Breast epithelium (tissue), 4 donors: ENCODE results near the gene CCDC157. TPM values are rescaled to one million over a fixed set of nuclear protein-coding genes. Genes with fewer than 3 reads are reported as not detected.

Experiments used
- DNase-seq, 2 donors: peaks; one replicate each; pipeline ENCODE4 v3.0.0-alpha.2; 2019; ENCODE audit warnings: low spot score in 2 of 2
- H3K27ac ChIP-seq, 2 donors: fragments of 200-600 bp; sonication (generic) in 1 of 2; one replicate each; pipeline ENCODE4 v1.5.1; 2016 to 2019; ENCODE audit warnings: mild to moderate bottlenecking in 1 of 2
- H3K27me3 ChIP-seq, 2 donors: fragments of 200-600 bp; sonication (generic) in 1 of 2; one replicate each; pipeline versions ENCODE4 v1.5.1 to v1.6.0; 2017 to 2019; ENCODE audit warnings: control low read depth in 1 of 2, mild to moderate bottlenecking in 1 of 2
- H3K36me3 ChIP-seq: fragments of 200-600 bp; one replicate; pipeline ENCODE4 v1.5.1; 2019
- H3K4me1 ChIP-seq, 2 donors: fragments of 200-600 bp; sonication (generic); one replicate each; pipeline ENCODE4 v1.5.1; 2016 to 2019; ENCODE audit warnings: control low read depth in 1 of 2
- H3K4me3 ChIP-seq, 3 donors: fragments of 200-600 bp; sonication (generic); 1 replicate in 2 of 3; 2 replicates in 1 of 3; pipeline ENCODE4 v1.5.1; 2016 to 2019; ENCODE audit warnings: mild to moderate bottlenecking in 3 of 3, moderate library complexity in 2 of 3
- H3K9me3 ChIP-seq, 2 donors: fragments of 200-600 bp; sonication (generic) in 1 of 2; one replicate each; pipeline ENCODE4 v1.5.1; 2016 to 2019; ENCODE audit warnings: control low read depth in 1 of 2
- POLR2A ChIP-seq: fragments of 450-650 bp; IDR thresholded peaks from one replicate; pipeline ENCODE4 v1.6.1; 2016; ENCODE audit warnings: antibody characterized with exemption, mild to moderate bottlenecking, moderate library complexity
- POLR2AphosphoS5 ChIP-seq, 3 donors: sonication (generic); formaldehyde crosslinking; IDR thresholded peaks; one replicate each; pipeline ENCODE4 v1.6.1; 2017; ENCODE audit warnings: antibody characterized with exemption in 3 of 3
- intact Hi-C: fragments of 100-400 bp; cut with DNase I; formaldehyde crosslinking; loops from one replicate; pipeline ENCODE4 v1.15.1; 2023; ENCODE audit warnings: low total_unique reads
- total RNA-seq, 3 donors: library from RNA; depleted of rRNA; stranded (reverse); fragments of >200 nt; gene quantifications; one replicate each; pipeline ENCODE4 v1.1.0, GENCODE V29; 2016
- TF ChIP-seq, protein P1 (sequence below), 3 donors: fragments of 450-650 bp; IDR thresholded peaks; one replicate each; pipeline ENCODE4 v1.5.1; 2016 to 2017; ENCODE audit warnings: antibody characterized with exemption in 3 of 3, mild to moderate bottlenecking in 3 of 3, moderate library complexity in 3 of 3

The CCDC157 gene
- total RNA-seq, 3 donors from 2014 or later = 2.6 to 7.5 (median 6.6) TPM

DNA sequence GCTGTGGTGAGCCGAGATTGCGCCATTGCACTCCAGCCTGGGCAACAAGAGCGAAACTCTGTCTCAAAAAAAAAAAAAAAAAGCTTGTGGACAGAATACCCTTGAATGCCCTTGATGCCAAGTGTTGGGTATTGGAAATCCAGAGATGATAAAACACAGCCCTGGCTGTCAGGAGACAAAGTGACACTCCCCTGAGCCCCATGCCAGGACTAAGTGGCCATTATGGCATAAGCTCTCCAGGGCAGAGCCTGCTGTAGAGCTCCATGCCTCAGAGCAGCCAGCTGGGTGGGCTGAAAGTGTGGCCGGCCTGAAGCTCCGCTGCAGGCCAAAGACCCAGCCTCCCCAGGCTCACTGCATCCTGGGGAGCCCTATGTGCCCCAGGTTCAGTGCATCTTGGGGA is 25.5 kb downstream of the CCDC157 start:
- Histone ChIP-seq H3K27ac (no peak overlapping the region), H3K4me3 (no peak overlapping the region), H3K9me3 (no peaks in the 10 kb centered on the region), H3K27me3 (no peaks in the 10 kb centered on the region), H3K4me1 (peaks cover under 1 to 6% of the 10 kb centered on the region in 2 donors), H3K36me3 (no peaks in the 10 kb centered on the region)
- DNase-seq = no peak
- TF ChIP-seq, protein P1, sequence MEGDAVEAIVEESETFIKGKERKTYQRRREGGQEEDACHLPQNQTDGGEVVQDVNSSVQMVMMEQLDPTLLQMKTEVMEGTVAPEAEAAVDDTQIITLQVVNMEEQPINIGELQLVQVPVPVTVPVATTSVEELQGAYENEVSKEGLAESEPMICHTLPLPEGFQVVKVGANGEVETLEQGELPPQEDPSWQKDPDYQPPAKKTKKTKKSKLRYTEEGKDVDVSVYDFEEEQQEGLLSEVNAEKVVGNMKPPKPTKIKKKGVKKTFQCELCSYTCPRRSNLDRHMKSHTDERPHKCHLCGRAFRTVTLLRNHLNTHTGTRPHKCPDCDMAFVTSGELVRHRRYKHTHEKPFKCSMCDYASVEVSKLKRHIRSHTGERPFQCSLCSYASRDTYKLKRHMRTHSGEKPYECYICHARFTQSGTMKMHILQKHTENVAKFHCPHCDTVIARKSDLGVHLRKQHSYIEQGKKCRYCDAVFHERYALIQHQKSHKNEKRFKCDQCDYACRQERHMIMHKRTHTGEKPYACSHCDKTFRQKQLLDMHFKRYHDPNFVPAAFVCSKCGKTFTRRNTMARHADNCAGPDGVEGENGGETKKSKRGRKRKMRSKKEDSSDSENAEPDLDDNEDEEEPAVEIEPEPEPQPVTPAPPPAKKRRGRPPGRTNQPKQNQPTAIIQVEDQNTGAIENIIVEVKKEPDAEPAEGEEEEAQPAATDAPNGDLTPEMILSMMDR (IDR thresholded peaks at IDR 0.05) = no peak
- TF ChIP-seq POLR2AphosphoS5 (IDR thresholded peaks at IDR 0.05) (no peak), POLR2A (no peak)
- intact Hi-C loops = no loop called here

DNA sequence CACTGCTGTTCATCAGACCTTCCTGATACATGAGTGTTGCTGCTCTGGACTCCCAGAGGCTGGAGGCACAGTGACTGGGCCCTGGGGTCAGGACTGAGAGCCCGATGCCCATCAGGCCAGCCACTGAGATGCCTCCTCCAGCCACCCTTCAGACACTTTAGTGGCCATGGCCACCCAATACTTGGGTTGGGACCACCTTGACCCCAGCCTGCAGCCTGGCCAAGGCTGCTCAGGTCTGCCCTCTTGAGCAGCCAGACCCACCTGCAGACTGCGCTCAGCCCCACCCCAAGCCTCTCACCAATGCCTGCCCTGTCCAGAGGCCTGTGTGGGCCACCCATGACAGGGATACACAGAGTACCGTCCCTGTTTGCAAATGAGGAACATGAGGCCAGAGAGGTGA is 26.3 kb downstream of the CCDC157 start:
- Histone ChIP-seq H3K36me3 (no peaks in the 10 kb centered on the region), H3K4me1 (peaks cover 3 to 6% of the 10 kb centered on the region in 2 donors), H3K27me3 (no peaks in the 10 kb centered on the region), H3K4me3 (no peak overlapping the region), H3K27ac (no peak overlapping the region), H3K9me3 (no peaks in the 10 kb centered on the region)
- intact Hi-C loops = no loop called here
- TF ChIP-seq POLR2AphosphoS5 (IDR thresholded peaks at IDR 0.05) = no peak
- TF ChIP-seq POLR2A = no peak
- no peak for DNase-seq

DNA sequence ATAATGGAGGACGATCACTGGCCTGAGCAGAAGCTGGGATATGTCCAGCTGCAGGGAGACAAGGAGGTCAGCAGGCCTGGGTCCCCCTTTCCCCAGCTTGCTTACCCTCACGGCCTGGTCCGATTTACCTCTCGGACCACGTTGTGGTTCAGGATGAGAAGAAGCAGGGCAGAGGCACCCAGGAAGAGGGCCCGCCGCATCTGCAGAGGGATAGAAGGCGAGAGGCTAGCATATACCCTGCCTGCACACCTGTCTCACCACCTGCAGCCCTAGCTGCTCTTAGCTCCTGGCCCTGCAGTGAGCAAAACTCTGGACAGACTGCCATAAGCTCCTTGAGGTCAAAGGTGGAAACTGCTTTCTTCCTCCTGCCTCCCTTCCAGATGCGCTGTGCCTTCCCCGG is 29.1 kb downstream of the CCDC157 start:
- peaks cover 3 to 6% of the 10 kb centered on the region in 2 donors for H3K4me1 ChIP-seq
- no peaks in the 10 kb centered on the region for H3K27me3 ChIP-seq
- TF ChIP-seq POLR2AphosphoS5 (IDR thresholded peaks at IDR 0.05) = no peak
- TF ChIP-seq, protein P1 (IDR thresholded peaks at IDR 0.05) = no peak
- TF ChIP-seq POLR2A = no peak
- intact Hi-C loops = no loop called here
- H3K4me3 ChIP-seq = no peak overlapping the region
- H3K36me3 ChIP-seq = no peaks in the 10 kb centered on the region
- H3K27ac ChIP-seq = no peak overlapping the region
- peaks cover 0 to 3% of the 10 kb centered on the region in 2 donors for H3K9me3 ChIP-seq
- DNase-seq = no peak

DNA sequence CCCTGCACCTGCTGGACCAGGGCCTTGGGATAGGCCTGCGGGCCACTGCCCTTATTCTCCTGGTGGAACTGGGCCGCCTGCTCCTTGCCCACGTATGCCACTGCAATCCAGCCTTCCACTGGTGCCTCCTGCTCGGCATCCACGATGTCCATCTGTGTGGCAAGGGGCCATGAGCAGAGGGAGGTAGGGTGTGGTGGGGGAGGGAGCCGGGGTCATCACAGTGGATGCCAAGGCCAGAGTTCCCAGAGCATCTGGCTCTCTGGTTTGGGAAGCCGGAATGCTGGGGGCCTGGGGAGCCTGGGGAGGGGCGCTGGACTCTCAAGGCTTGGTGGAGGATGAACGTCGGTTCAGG is 29.8 kb downstream of the CCDC157 start:
- no peak for DNase-seq
- peak overlapping the region; percentile 58 to 93 for H3K27ac ChIP-seq
- H3K36me3 ChIP-seq = no peaks in the 10 kb centered on the region

DNA sequence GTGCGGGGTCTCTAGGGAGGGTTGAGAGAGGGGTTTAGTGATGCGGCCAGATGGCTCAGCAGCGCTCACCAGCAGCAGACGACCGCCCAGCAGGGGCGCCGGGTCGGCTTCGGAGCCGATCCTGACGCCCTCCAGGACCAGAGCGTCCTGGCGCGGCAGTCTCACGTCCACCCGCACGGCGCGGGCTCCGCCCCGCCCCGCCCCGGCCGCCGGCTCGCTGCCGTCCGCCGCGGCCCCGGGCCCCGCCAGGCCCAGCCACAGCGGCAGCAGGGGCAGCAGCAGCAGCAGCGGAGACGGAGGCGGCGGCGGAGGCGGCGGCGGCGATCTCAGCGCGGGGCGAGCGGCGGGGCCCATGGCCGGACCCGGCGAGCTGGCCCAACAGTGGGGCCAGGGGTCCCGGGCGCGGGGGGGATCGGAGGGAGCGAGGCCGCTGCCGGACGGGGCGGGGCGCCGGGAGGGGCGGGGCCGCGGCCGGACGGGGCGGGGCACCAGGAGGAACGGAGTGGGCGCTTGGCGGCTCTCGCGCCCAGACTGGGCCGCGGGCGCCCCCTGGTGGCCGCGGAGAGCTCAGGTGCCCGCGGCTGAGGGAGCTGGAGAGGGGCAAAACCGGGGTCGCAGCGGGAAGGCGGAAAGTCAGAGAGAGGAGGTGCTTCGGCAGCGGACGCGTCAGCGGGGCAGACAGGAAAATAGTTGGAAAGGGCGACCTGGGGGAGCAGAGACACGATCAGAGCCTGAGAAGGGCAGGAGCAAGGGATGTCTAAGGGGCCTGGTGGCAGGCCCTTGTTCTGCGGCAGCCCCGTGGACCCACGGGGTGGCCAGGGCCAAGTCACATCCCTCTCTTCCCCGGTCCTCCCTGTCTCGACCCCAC is 30.4 kb downstream of the CCDC157 start, which contains the start of gene RNF215:
Gene RNF215, minus strand, starts transcription at position 452 of the 868 bp plus-strand sequence. Its CDS starts 98 bp downstream, at position 354.
- no peaks in the 10 kb centered on the region for H3K36me3 ChIP-seq
- H3K4me1 ChIP-seq = peaks cover 3 to 6% of the 10 kb centered on the region in 2 donors
- peak; percentile 60 to 77 for DNase-seq
- peak within 1 kb of the TSS; percentile 52 to 85 (median 60) for H3K4me3 ChIP-seq
- intact Hi-C loops = no loop called here
- H3K27ac ChIP-seq = peak within 1 kb of the TSS; percentile 58 to 93
- peaks cover 0 to 3% of the 10 kb centered on the region in 2 donors for H3K9me3 ChIP-seq
- no peaks in the 10 kb centered on the region for H3K27me3 ChIP-seq
- no peak for TF ChIP-seq POLR2A
- TF ChIP-seq, protein P1 (IDR thresholded peaks at IDR 0.05) = peak; percentile 63 to 92 (median 91)
- peak in 1 of 3 donors; percentile 49 for TF ChIP-seq POLR2AphosphoS5 (IDR thresholded peaks at IDR 0.05)

More for the DNA sequence above, 29.8 kb downstream of the CCDC157 start:
- peaks cover 3 to 6% of the 10 kb centered on the region in 2 donors for H3K4me1 ChIP-seq
- peaks cover 0 to 3% of the 10 kb centered on the region in 2 donors for H3K9me3 ChIP-seq
- TF ChIP-seq, protein P1 (IDR thresholded peaks at IDR 0.05) = no peak
- TF ChIP-seq POLR2AphosphoS5 (IDR thresholded peaks at IDR 0.05) (no peak), POLR2A (no peak)
- intact Hi-C loops = no loop called here
- H3K4me3 ChIP-seq = peak overlapping the region; percentile 52 to 85 (median 60)
- H3K27me3 ChIP-seq = no peaks in the 10 kb centered on the region
